ENCODE results near the gene RAET1G. TPM values are rescaled to one million over a fixed set of nuclear protein-coding genes. Genes with fewer than 3 reads are reported as not detected.
A peak's percentile ranks its signal among the peaks of the same experiment; 100 is the strongest.

Gene RAET1G
- total RNA-seq, 1 donor from 2014 or later: 4.9 TPM

DNA sequence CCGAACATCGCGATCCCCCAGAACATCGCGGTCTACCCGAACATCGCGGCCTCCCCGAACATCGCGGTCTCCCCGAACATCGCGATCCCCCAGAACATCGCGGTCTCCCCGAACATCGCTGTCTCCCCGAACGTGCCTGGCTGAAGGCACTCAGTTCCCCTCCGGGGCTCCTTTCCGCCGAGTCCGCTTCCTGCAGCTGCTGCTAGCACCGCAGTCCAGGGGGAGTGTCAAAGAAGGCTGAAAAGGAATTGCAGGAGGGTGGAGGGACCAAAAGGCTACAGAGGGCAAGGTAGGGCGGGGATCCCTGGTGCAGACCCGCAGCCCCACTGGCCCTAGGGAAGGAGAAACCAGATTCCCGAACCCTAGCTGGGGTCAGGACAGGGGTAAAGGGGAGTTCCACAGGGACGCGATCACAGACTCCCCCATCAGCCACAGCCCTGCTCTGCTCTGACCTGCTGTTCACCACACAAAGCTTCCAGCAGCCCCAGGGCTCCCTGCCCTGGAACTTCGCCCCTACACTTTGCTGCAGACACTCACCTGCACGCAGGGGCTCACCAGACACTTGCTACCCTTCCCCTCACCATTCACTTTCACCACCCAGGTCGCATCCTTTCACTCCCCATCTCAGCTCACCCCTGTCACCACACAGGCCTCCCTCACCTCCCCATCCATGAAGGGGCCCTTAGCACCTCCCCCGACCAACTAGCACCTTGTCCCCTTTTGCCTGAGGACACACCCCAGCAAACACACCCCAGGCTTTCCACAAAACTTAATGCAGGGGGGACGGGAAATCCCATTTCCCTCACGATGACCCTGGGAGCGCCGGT is 42.5 kb upstream of the RAET1G start:
- intact Hi-C loops (cut with DNase I): no loop called here

DNA sequence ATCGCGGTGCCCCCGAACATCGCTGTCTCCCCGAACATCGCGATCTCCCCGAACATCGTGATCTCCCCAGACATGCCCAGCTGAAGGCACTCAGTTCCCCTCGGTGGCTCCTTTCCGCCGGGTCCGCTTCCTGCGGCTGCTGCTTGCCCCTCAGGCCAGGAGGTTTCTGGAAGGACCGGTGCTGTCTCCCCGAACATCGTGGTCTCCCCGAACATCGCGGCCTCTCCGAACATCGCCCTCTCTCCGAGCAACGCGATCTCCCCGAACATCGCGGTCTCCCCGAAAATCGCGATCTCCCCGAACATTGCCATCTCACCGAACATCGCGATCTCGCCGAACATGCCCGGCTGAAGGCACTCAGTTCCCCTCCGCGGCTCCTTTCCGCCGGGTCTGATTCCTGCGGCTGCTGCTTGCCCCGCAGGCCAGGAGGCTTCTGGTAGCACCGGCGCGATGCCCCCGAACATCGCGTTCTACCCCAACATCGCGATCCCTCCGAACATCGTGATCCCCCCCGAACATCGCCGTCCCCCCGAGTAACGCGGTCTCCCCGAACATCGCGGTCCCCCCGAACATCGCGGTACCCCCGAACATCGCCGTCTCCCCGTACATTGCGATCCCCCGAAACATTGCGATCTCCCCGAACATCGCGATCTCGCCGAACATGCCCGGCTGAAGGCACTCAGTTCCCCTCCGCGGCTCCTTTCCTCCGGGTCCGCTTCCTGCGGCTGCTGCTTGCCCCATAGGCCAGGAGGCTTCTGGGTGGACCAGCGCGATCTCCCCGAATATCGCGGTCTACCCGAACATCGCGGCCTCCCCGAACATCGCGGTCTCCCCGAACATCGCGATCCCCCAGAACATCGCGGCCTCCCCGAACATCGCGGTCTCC is 41.6 kb upstream of the RAET1G start:
- no peaks in the 10 kb centered on the region for H3K36me3 ChIP-seq
- peaks cover 5% of the 10 kb centered on the region for H3K27me3 ChIP-seq
- H3K4me3 ChIP-seq: peak overlapping the region; percentile 47 to 56
- H3K9me3 ChIP-seq: no peaks in the 10 kb centered on the region
- DNase-seq (ENCODE audit: extremely low spot score in 2 of 2): peak in 1 of 2 donors; percentile 80
- no peak overlapping the region for H3K27ac ChIP-seq
- TF ChIP-seq POLR2A (IDR thresholded peaks at IDR 0.05) (no peak), POLR2AphosphoS5 (IDR thresholded peaks at IDR 0.05; ENCODE audit: insufficient read depth in 1 of 2, low read depth in 1 of 2) (no peak)
- TF ChIP-seq, protein P1, sequence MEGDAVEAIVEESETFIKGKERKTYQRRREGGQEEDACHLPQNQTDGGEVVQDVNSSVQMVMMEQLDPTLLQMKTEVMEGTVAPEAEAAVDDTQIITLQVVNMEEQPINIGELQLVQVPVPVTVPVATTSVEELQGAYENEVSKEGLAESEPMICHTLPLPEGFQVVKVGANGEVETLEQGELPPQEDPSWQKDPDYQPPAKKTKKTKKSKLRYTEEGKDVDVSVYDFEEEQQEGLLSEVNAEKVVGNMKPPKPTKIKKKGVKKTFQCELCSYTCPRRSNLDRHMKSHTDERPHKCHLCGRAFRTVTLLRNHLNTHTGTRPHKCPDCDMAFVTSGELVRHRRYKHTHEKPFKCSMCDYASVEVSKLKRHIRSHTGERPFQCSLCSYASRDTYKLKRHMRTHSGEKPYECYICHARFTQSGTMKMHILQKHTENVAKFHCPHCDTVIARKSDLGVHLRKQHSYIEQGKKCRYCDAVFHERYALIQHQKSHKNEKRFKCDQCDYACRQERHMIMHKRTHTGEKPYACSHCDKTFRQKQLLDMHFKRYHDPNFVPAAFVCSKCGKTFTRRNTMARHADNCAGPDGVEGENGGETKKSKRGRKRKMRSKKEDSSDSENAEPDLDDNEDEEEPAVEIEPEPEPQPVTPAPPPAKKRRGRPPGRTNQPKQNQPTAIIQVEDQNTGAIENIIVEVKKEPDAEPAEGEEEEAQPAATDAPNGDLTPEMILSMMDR (IDR thresholded peaks at IDR 0.05): no peak
- intact Hi-C loops (cut with DNase I): no loop called here
- peaks cover 28% of the 10 kb centered on the region for H3K4me1 ChIP-seq

More for the DNA sequence above, 42.5 kb upstream of the RAET1G start:
- Histone ChIP-seq H3K9me3 (no peaks in the 10 kb centered on the region), H3K4me1 (peaks cover 28% of the 10 kb centered on the region), H3K36me3 (no peaks in the 10 kb centered on the region), H3K27me3 (peaks cover 5% of the 10 kb centered on the region), H3K27ac (no peak overlapping the region), H3K4me3 (peak overlapping the region; percentile 47 to 56)
- DNase-seq (ENCODE audit: extremely low spot score in 2 of 2): peak in 1 of 2 donors; percentile 78
- TF ChIP-seq POLR2AphosphoS5 (IDR thresholded peaks at IDR 0.05; ENCODE audit: insufficient read depth in 1 of 2, low read depth in 1 of 2): no peak
- no peak for TF ChIP-seq POLR2A (IDR thresholded peaks at IDR 0.05)
- TF ChIP-seq, protein P1 (IDR thresholded peaks at IDR 0.05): no peak

- Histone ChIP-seq H3K4me3 (peak within 1 kb of the TSS; percentile 47 to 56), H3K27ac (no peak within 1 kb of the TSS), H3K4me1 (peaks cover 28% of the 10 kb centered on the region), H3K9me3 (no peaks in the 10 kb centered on the region), H3K27me3 (peaks cover 5% of the 10 kb centered on the region), H3K36me3 (no peaks in the 10 kb centered on the region)
- TF ChIP-seq POLR2A (IDR thresholded peaks at IDR 0.05) (no peak), POLR2AphosphoS5 (IDR thresholded peaks at IDR 0.05; ENCODE audit: insufficient read depth in 1 of 2, low read depth in 1 of 2) (peak; percentile 67 to 80)
- TF ChIP-seq, protein P1 (IDR thresholded peaks at IDR 0.05): peak in 1 of 3 experiments; percentile 18
- intact Hi-C loops (cut with DNase I): no loop called here
- peak in 1 of 2 donors; percentile 86 for DNase-seq (ENCODE audit: extremely low spot score in 2 of 2)
These were observed 40.8 kb upstream of the RAET1G start, which contains the start of gene ULBP1 for GRCh38 chr6:149963462-149964307. TSS of gene ULBP1 (plus strand) at chr6:149963943. CDS start at chr6:149964050, 107 bp downstream.

DNA sequence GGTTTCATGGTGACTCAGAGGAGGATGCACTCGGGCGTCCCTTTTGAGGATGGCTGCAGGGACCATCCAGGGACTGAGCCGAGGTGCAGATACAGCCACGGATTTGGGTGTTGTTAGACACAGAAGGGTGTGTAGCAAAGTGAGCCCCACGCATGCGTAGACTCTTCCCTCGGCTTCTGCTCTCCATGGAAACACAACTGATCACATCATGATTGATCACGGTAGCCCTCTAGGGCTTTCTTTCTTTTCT is 40.2 kb upstream of the RAET1G start:
- Histone ChIP-seq H3K4me1 (peaks cover 28% of the 10 kb centered on the region), H3K4me3 (peak overlapping the region; percentile 47 to 56), H3K36me3 (no peaks in the 10 kb centered on the region), H3K27ac (no peak overlapping the region), H3K9me3 (no peaks in the 10 kb centered on the region), H3K27me3 (peaks cover 5% of the 10 kb centered on the region)
- DNase-seq (ENCODE audit: extremely low spot score in 2 of 2): peak in 1 of 2 donors; percentile 84
- intact Hi-C loops (cut with DNase I): no loop called here
- no peak for TF ChIP-seq POLR2A (IDR thresholded peaks at IDR 0.05)
- TF ChIP-seq POLR2AphosphoS5 (IDR thresholded peaks at IDR 0.05; ENCODE audit: insufficient read depth in 1 of 2, low read depth in 1 of 2): no peak
- TF ChIP-seq, protein P1 (IDR thresholded peaks at IDR 0.05): no peak
